ENCODE results near the gene L3MBTL4. TPM values are rescaled to one million over a fixed set of nuclear protein-coding genes. Genes with fewer than 3 reads are reported as not detected.
A peak's percentile ranks its signal among the peaks of the same experiment; 100 is the strongest.

The L3MBTL4 gene
- total RNA-seq (10 to 100 TPM; 12.4 to 79.1 (median 26.8) TPM), polyA plus RNA-seq (1 to 10 TPM; 4.2 to 5.4 TPM)
- long read RNA-seq, donor 1, full-length matches to known transcripts = 7 of 32 reads
- long read RNA-seq, donor 1, partial matches to known transcripts = 7 of 32 reads
- long read RNA-seq, donor 1, other reads (novel, unspliced or antisense) = 18 of 32 reads
- long read RNA-seq, donor 2, partial matches to known transcripts = 0 of 1 reads
- long read RNA-seq, donor 2, other reads (novel, unspliced or antisense) = 0 of 1 reads
- long read RNA-seq, donor 3, partial matches to known transcripts = 2 of 17 reads
- long read RNA-seq, donor 3, other reads (novel, unspliced or antisense) = 13 of 17 reads

- H3K9me3 ChIP-seq = no peaks in the 10 kb centered on the region
- peak within 1 kb of the TSS; percentile 97 to 98 for H3K27ac ChIP-seq
- WGBS, 3 donors = 1 to 2% (median 1%) methylated on average over 22 to 67 of the region's 67 CpGs
- H3K4me3 ChIP-seq = peak within 1 kb of the TSS; percentile 81
- DNase-seq = peak; percentile 58 to 76 (median 73)
- intact Hi-C loops (cut with DNase I) = no loop called here
- no peaks in the 10 kb centered on the region for H3K36me3 ChIP-seq
- TF ChIP-seq POLR2A (IDR thresholded peaks at IDR 0.05) (peak; percentile 23), EP300 (IDR thresholded peaks at IDR 0.05) (no peak), CTCF (IDR thresholded peaks at IDR 0.05) (peak in 1 of 3 donors; percentile 4)
- peaks cover 2% of the 10 kb centered on the region for H3K4me1 ChIP-seq (ENCODE audit: insufficient read depth)
- no peaks in the 10 kb centered on the region for H3K27me3 ChIP-seq
Observed at GRCh38 chr18:6414723-6415417, at the start of gene L3MBTL4. L3MBTL4 (minus strand) TSS chr18:6414911; CDS start chr18:6311625, 103,286 bp downstream.

GRCh38 chr18:6452194-6452593, 37.5 kb upstream of the L3MBTL4 start:
- no peak for TF ChIP-seq CTCF (IDR thresholded peaks at IDR 0.05)
- TF ChIP-seq POLR2A (IDR thresholded peaks at IDR 0.05) = no peak
- TF ChIP-seq EP300 (IDR thresholded peaks at IDR 0.05) = no peak
- H3K27ac ChIP-seq = no peak overlapping the region
- no peaks in the 10 kb centered on the region for H3K9me3 ChIP-seq
- H3K4me1 ChIP-seq (ENCODE audit: insufficient read depth) = no peaks in the 10 kb centered on the region
- H3K27me3 ChIP-seq = no peaks in the 10 kb centered on the region
- intact Hi-C loops (cut with DNase I) = no loop called here
- no peak overlapping the region for H3K4me3 ChIP-seq
- no peak for DNase-seq
- no peaks in the 10 kb centered on the region for H3K36me3 ChIP-seq

- WGBS, 3 donors = 93 to 95% (median 94%) methylated on average over 5 of the region's 5 CpGs
- Histone ChIP-seq H3K36me3 (no peaks in the 10 kb centered on the region), H3K27ac (no peak overlapping the region), H3K4me3 (no peak overlapping the region), H3K9me3 (no peaks in the 10 kb centered on the region), H3K4me1 (ENCODE audit: insufficient read depth) (no peaks in the 10 kb centered on the region), H3K27me3 (no peaks in the 10 kb centered on the region)
- TF ChIP-seq CTCF (IDR thresholded peaks at IDR 0.05) = no peak
- TF ChIP-seq POLR2A (IDR thresholded peaks at IDR 0.05) = no peak
- no peak for TF ChIP-seq EP300 (IDR thresholded peaks at IDR 0.05)
- DNase-seq = no peak
- intact Hi-C loops (cut with DNase I) = no loop called here
Observed at GRCh38 chr18:6449213-6449612, 34.5 kb upstream of the L3MBTL4 start.

GRCh38 chr18:6444466-6445228, 29.9 kb upstream of the L3MBTL4 start:
- H3K36me3 ChIP-seq = no peaks in the 10 kb centered on the region
- no peak for TF ChIP-seq EP300 (IDR thresholded peaks at IDR 0.05)
- no peak for TF ChIP-seq CTCF (IDR thresholded peaks at IDR 0.05)
- no peak for TF ChIP-seq POLR2A (IDR thresholded peaks at IDR 0.05)
- DNase-seq = no peak
- H3K4me3 ChIP-seq = no peak overlapping the region
- intact Hi-C loops (cut with DNase I) = no loop called here
- H3K27me3 ChIP-seq = no peaks in the 10 kb centered on the region
- no peaks in the 10 kb centered on the region for H3K4me1 ChIP-seq (ENCODE audit: insufficient read depth)
- 54 to 57% (median 56%) methylated on average over 2 of the region's 2 CpGs for WGBS, 3 donors
- no peak overlapping the region for H3K27ac ChIP-seq
- H3K9me3 ChIP-seq = no peaks in the 10 kb centered on the region
